ENCODE data around the gene ZNF568.

ZNF568 gene

DNA sequence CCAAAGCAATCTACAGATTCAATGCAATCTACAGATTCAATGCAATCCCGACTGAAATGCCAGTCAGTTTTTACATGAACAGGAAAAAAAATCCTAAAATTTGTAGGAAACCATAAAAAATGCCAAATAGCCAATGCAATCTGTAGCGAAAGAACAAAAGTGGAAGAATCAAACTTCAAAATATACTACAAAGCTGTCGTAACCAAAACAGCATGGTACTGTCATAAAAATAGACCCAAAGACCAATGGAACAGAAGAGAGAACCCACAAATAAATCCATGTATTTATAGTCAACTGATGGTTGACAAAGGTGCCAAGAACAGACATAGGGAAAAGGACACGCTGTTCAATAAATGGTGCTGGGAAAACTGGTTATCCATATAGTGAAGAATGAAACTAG lies 17.7 kb upstream of the ZNF568 start:
- no peak overlapping the region for H3K4me3 ChIP-seq (ENCODE audit: low read depth, low read length)
- H2BK12ac ChIP-seq (ENCODE audit: low read length): no peak overlapping the region
- H4K8ac ChIP-seq (ENCODE audit: low read depth, low read length): no peak overlapping the region
- no peak overlapping the region for H3K27ac ChIP-seq (ENCODE audit: low read depth, low read length)
- peaks cover 12% of the 10 kb centered on the region for H3K9me3 ChIP-seq (ENCODE audit: insufficient read depth, low read depth, low read length)
- H3K27me3 ChIP-seq (ENCODE audit: insufficient read depth, low read length): no peaks in the 10 kb centered on the region
- no peaks in the 10 kb centered on the region for H3K79me1 ChIP-seq (ENCODE audit: low read length)
- H2AK5ac ChIP-seq (ENCODE audit: low read length): no peak overlapping the region
- H3K14ac ChIP-seq (ENCODE audit: low read length): no peak overlapping the region
- no peak for DNase-seq
- WGBS (ENCODE audit: extremely low coverage, insufficient coverage, insufficient read length): no CpG with 5 or more reads among the region's 4 CpGs
- H3K4me1 ChIP-seq (ENCODE audit: control insufficient read depth in 1 of 2, insufficient read depth in 2 of 2, low read length in 2 of 2): no peaks in the 10 kb centered on the region
- H3K18ac ChIP-seq (ENCODE audit: low read length): no peak overlapping the region
- no peak overlapping the region for H4K12ac ChIP-seq (ENCODE audit: low read depth, low read length)
- H2AFZ ChIP-seq (ENCODE audit: insufficient read depth, low read length, poor library complexity): no peak overlapping the region
- no peak overlapping the region for H3K9ac ChIP-seq (ENCODE audit: low read length)
- H4K91ac ChIP-seq (ENCODE audit: low read depth, low read length): no peak overlapping the region
- no peak overlapping the region for H3K23ac ChIP-seq (ENCODE audit: low read length)
- no peak overlapping the region for H3K4ac ChIP-seq (ENCODE audit: low read depth, low read length)
- H3K4me2 ChIP-seq (ENCODE audit: low read length): no peak overlapping the region
- no peak overlapping the region for H2BK120ac ChIP-seq (ENCODE audit: insufficient read depth, low read length, poor library complexity)
- H3K36me3 ChIP-seq (ENCODE audit: control insufficient read depth in 1 of 2, insufficient read depth in 2 of 2, low read length in 2 of 2): peaks cover 16 to 20% of the 10 kb centered on the region in 2 experiments
- no peaks in the 10 kb centered on the region for H3K79me2 ChIP-seq (ENCODE audit: control insufficient read depth, insufficient read depth, low read length, poor library complexity)
- no peak overlapping the region for H2BK5ac ChIP-seq (ENCODE audit: low read depth, low read length, poor library complexity)

- H3K79me2 ChIP-seq (ENCODE audit: control insufficient read depth, insufficient read depth, low read length, poor library complexity): peaks cover 6% of the 10 kb centered on the region
- no CpG with 5 or more reads among the region's 7 CpGs for WGBS (ENCODE audit: extremely low coverage, insufficient coverage, insufficient read length)
- H3K36me3 ChIP-seq (ENCODE audit: control insufficient read depth in 1 of 2, insufficient read depth in 2 of 2, low read length in 2 of 2): peaks cover 3 to 7% of the 10 kb centered on the region in 2 experiments
- peak overlapping the region; percentile 53 for H4K8ac ChIP-seq (ENCODE audit: low read depth, low read length)
- H4K12ac ChIP-seq (ENCODE audit: low read depth, low read length): peak overlapping the region; percentile 52
- H3K27me3 ChIP-seq (ENCODE audit: insufficient read depth, low read length): no peaks in the 10 kb centered on the region
- H2AFZ ChIP-seq (ENCODE audit: insufficient read depth, low read length, poor library complexity): no peak overlapping the region
- H3K79me1 ChIP-seq (ENCODE audit: low read length): peaks cover 5% of the 10 kb centered on the region
- no peak overlapping the region for H3K18ac ChIP-seq (ENCODE audit: low read length)
- no peak overlapping the region for H3K4ac ChIP-seq (ENCODE audit: low read depth, low read length)
- no peak overlapping the region for H2BK5ac ChIP-seq (ENCODE audit: low read depth, low read length, poor library complexity)
- H3K9ac ChIP-seq (ENCODE audit: low read length): no peak overlapping the region
- H3K27ac ChIP-seq (ENCODE audit: low read depth, low read length): no peak overlapping the region
- H2BK12ac ChIP-seq (ENCODE audit: low read length): no peak overlapping the region
- H3K9me3 ChIP-seq (ENCODE audit: insufficient read depth, low read depth, low read length): peaks cover 7% of the 10 kb centered on the region
- no peak overlapping the region for H3K23ac ChIP-seq (ENCODE audit: low read length)
- H4K91ac ChIP-seq (ENCODE audit: low read depth, low read length): no peak overlapping the region
- no peak overlapping the region for H2AK5ac ChIP-seq (ENCODE audit: low read length)
- DNase-seq: peak in 1 of 2 donors; percentile 0
- H3K14ac ChIP-seq (ENCODE audit: low read length): no peak overlapping the region
- H3K4me3 ChIP-seq (ENCODE audit: low read depth, low read length): no peak overlapping the region
- H3K4me1 ChIP-seq (ENCODE audit: control insufficient read depth in 1 of 2, insufficient read depth in 2 of 2, low read length in 2 of 2): peaks cover 3 to 6% of the 10 kb centered on the region in 2 experiments
- H3K4me2 ChIP-seq (ENCODE audit: low read length): peak overlapping the region; percentile 83
- H2BK120ac ChIP-seq (ENCODE audit: insufficient read depth, low read length, poor library complexity): no peak overlapping the region
These were observed 859 bp downstream of the ZNF568 start for GRCh38 chr19:36916991-36917390.

DNA sequence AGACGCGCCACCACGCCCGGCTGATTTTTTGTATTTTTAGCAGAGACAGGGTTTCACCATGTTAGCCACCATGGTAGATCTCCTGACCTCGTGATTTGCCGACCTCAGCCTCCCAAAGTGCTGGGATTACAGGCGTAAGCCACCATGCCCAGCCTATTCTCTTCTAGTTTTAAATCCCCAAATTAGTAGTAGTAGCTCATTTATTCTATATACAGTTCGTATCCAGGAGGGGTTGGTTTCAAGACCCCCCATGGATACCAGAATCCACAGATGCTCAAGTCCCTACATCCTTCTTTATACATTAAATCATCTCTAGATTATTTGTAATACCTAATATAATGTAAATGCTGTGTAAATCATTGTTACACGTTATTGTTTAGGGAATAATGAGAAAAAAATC lies 2.0 kb downstream of the ZNF568 start:
- H4K91ac ChIP-seq (ENCODE audit: low read depth, low read length): no peak overlapping the region
- no peak overlapping the region for H2AK5ac ChIP-seq (ENCODE audit: low read length)
- no peak overlapping the region for H3K4ac ChIP-seq (ENCODE audit: low read depth, low read length)
- no peak overlapping the region for H3K14ac ChIP-seq (ENCODE audit: low read length)
- H2BK5ac ChIP-seq (ENCODE audit: low read depth, low read length, poor library complexity): no peak overlapping the region
- H3K79me1 ChIP-seq (ENCODE audit: low read length): peaks cover 5% of the 10 kb centered on the region
- H3K23ac ChIP-seq (ENCODE audit: low read length): no peak overlapping the region
- H3K36me3 ChIP-seq (ENCODE audit: control insufficient read depth in 1 of 2, insufficient read depth in 2 of 2, low read length in 2 of 2): peaks cover 5 to 11% of the 10 kb centered on the region in 2 experiments
- H3K18ac ChIP-seq (ENCODE audit: low read length): no peak overlapping the region
- H4K8ac ChIP-seq (ENCODE audit: low read depth, low read length): no peak overlapping the region
- H3K79me2 ChIP-seq (ENCODE audit: control insufficient read depth, insufficient read depth, low read length, poor library complexity): peaks cover 6% of the 10 kb centered on the region
- H3K4me1 ChIP-seq (ENCODE audit: control insufficient read depth in 1 of 2, insufficient read depth in 2 of 2, low read length in 2 of 2): peaks cover 3 to 6% of the 10 kb centered on the region in 2 experiments
- H3K9ac ChIP-seq (ENCODE audit: low read length): no peak overlapping the region
- no peak overlapping the region for H3K27ac ChIP-seq (ENCODE audit: low read depth, low read length)
- no CpG with 5 or more reads among the region's 9 CpGs for WGBS (ENCODE audit: extremely low coverage, insufficient coverage, insufficient read length)
- no peak overlapping the region for H3K4me2 ChIP-seq (ENCODE audit: low read length)
- H2BK12ac ChIP-seq (ENCODE audit: low read length): no peak overlapping the region
- no peak overlapping the region for H4K12ac ChIP-seq (ENCODE audit: low read depth, low read length)
- no peaks in the 10 kb centered on the region for H3K27me3 ChIP-seq (ENCODE audit: insufficient read depth, low read length)
- H3K9me3 ChIP-seq (ENCODE audit: insufficient read depth, low read depth, low read length): peaks cover 7% of the 10 kb centered on the region
- H2AFZ ChIP-seq (ENCODE audit: insufficient read depth, low read length, poor library complexity): no peak overlapping the region
- H2BK120ac ChIP-seq (ENCODE audit: insufficient read depth, low read length, poor library complexity): no peak overlapping the region
- no peak overlapping the region for H3K4me3 ChIP-seq (ENCODE audit: low read depth, low read length)
- DNase-seq: no peak

DNA sequence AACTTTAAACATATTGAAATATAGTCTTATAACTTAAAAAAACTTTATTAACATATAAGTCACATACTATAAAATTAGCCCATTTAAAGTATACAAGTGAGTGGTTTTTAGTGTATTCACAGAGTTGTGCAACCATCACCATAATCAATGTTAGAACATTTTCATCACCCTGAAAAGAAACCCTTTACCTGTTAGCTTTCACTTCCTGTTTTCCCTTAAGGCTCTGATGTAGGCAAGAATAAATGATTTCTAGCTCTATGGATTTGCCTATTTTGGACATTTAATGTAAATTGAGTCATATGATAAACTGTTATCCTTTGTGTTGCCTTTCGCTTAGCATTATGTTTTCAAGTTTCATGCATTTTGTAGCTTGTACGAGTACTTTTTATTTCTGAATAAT lies 15.6 kb downstream of the ZNF568 start:
- H3K4me3 ChIP-seq (ENCODE audit: low read depth, low read length): no peak overlapping the region
- no peak overlapping the region for H2AK5ac ChIP-seq (ENCODE audit: low read length)
- no peak overlapping the region for H2BK12ac ChIP-seq (ENCODE audit: low read length)
- no peak overlapping the region for H2BK120ac ChIP-seq (ENCODE audit: insufficient read depth, low read length, poor library complexity)
- H2BK5ac ChIP-seq (ENCODE audit: low read depth, low read length, poor library complexity): no peak overlapping the region
- H4K12ac ChIP-seq (ENCODE audit: low read depth, low read length): no peak overlapping the region
- H3K79me2 ChIP-seq (ENCODE audit: control insufficient read depth, insufficient read depth, low read length, poor library complexity): no peaks in the 10 kb centered on the region
- no peak for DNase-seq
- no CpG with 5 or more reads among the region's 2 CpGs for WGBS (ENCODE audit: extremely low coverage, insufficient coverage, insufficient read length)
- peaks cover 4% of the 10 kb centered on the region for H3K9me3 ChIP-seq (ENCODE audit: insufficient read depth, low read depth, low read length)
- no peak overlapping the region for H4K8ac ChIP-seq (ENCODE audit: low read depth, low read length)
- H3K27ac ChIP-seq (ENCODE audit: low read depth, low read length): no peak overlapping the region
- no peak overlapping the region for H3K18ac ChIP-seq (ENCODE audit: low read length)
- no peaks in the 10 kb centered on the region for H3K4me1 ChIP-seq (ENCODE audit: control insufficient read depth in 1 of 2, insufficient read depth in 2 of 2, low read length in 2 of 2)
- H3K9ac ChIP-seq (ENCODE audit: low read length): no peak overlapping the region
- no peak overlapping the region for H3K23ac ChIP-seq (ENCODE audit: low read length)
- no peak overlapping the region for H3K4ac ChIP-seq (ENCODE audit: low read depth, low read length)
- H3K4me2 ChIP-seq (ENCODE audit: low read length): no peak overlapping the region
- H2AFZ ChIP-seq (ENCODE audit: insufficient read depth, low read length, poor library complexity): no peak overlapping the region
- H3K36me3 ChIP-seq (ENCODE audit: control insufficient read depth in 1 of 2, insufficient read depth in 2 of 2, low read length in 2 of 2): peaks cover 3 to 4% of the 10 kb centered on the region in 2 experiments
- H3K14ac ChIP-seq (ENCODE audit: low read length): no peak overlapping the region
- H4K91ac ChIP-seq (ENCODE audit: low read depth, low read length): no peak overlapping the region
- H3K27me3 ChIP-seq (ENCODE audit: insufficient read depth, low read length): no peaks in the 10 kb centered on the region
- no peaks in the 10 kb centered on the region for H3K79me1 ChIP-seq (ENCODE audit: low read length)

Measured in trophoblast cell (in vitro differentiated cells and primary cell).